ENCODE data around the gene ST6GAL1.
"Not testable (repeated sequence)": the region's sequence is repeated elsewhere in the genome, so short reads cannot be mapped to it uniquely, and the experiment has no call there.

Gene ST6GAL1

DNA sequence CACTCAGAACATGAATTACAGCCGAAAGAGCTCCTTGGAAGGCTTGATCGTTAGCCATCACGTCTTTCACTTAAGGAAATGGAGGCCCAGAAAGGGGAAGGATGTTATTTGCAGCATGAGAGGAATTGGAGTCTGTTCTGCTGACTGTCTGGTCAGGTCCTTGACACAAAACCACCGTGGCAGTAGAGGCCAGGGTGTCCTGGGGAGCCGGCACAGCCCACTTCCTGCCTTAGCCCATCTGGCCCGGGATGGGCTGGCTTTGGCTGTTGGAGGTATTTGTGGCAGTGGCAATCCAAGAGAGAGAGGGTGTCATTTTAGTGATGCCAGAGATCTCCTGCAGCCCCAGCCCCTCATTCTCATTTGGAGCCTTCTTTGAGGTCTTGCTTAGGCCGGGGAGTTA, 37.4 kb downstream of the ST6GAL1 start:
- DNase-seq (ENCODE audit: low spot score): no peak

- DNase-seq (ENCODE audit: low spot score): no peak
Measured at GRCh38 chr3:186969607-186970006, 39.3 kb downstream of the ST6GAL1 start.

DNA sequence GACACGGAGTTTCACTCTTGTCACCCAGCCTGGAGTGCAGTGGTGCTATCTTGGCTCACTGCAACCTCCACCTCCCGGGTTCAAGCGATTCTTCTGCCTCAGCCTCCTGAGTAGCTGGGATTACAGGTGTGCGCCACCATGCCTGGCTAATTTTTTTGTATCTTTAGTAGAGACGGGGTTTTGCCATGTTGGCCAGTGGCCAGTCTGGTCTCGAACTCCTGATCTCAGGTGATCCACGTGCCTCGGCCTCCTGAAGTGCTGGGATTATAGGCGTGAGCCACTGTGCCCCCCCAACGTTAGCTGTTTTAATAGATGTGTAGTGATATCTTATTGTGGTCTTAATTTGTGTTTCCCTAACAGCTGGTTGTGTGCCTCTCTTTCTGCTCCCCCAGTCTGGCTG, 40.8 kb downstream of the ST6GAL1 start:
- DNase-seq (ENCODE audit: low spot score): not testable (repeated sequence)

DNA sequence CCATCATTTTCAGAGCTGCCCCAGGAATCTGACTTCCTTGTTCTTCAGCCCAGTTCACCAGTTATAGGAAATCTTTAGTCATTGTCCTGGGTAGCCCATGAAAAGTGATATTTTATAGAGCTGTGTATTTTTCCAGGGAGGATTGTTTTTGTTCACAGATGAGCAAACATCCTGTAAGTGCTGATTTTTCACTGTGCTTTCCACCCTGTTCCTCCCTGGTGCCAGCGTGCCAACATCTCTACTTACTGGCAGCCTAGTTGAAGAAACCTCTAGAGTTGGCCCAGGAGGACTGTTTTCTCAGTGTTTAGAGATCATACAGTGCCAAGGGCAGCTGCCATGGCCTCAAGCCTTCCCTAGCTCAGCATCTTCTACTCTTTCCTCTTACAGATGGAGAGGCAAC, 41.3 kb downstream of the ST6GAL1 start:
- no peak for DNase-seq (ENCODE audit: low spot score)

DNA sequence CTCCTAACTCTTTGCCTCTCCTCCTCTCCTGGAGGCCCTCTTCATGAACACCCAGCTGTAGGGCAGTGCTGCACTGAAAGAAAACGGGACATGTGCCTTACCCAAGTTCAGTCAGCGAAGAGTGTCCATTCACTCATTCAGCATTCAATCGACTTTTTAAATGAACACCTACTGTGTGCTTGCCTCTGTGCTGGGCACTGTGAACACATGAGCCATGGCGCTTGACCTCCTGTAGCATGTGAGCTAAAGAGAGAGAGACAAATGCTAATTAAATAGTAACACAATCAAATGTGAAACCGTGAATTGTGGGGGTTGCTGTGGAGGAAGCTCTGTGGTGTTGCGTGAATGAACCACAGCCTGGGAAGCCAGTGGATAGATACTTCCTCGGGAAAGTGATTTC, 43.4 kb downstream of the ST6GAL1 start:
- DNase-seq (ENCODE audit: low spot score): no peak

- DNase-seq (ENCODE audit: low spot score): no peak
Measured at GRCh38 chr3:186974824-186975313, 44.5 kb downstream of the ST6GAL1 start.

DNA sequence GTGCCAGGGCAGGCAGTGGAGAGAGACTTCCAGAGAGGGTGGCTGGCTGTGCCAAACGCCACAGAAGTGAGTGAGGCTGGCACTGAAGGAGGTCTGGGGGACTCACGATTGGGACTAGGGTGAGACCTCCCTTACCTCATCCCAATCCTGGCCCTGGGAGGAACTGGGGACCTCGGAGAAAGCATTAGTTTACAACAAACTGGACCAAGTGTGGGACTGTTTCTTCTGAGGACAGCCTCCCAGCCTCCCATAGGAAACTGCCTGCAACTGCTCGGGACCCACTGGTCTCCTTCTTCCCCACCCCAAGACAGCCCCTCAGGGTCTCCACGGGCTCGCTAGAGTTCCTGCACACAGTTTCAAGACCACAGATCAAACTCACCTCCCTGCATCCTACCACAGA, 45.4 kb downstream of the ST6GAL1 start:
- no peak for DNase-seq (ENCODE audit: low spot score)

DNA sequence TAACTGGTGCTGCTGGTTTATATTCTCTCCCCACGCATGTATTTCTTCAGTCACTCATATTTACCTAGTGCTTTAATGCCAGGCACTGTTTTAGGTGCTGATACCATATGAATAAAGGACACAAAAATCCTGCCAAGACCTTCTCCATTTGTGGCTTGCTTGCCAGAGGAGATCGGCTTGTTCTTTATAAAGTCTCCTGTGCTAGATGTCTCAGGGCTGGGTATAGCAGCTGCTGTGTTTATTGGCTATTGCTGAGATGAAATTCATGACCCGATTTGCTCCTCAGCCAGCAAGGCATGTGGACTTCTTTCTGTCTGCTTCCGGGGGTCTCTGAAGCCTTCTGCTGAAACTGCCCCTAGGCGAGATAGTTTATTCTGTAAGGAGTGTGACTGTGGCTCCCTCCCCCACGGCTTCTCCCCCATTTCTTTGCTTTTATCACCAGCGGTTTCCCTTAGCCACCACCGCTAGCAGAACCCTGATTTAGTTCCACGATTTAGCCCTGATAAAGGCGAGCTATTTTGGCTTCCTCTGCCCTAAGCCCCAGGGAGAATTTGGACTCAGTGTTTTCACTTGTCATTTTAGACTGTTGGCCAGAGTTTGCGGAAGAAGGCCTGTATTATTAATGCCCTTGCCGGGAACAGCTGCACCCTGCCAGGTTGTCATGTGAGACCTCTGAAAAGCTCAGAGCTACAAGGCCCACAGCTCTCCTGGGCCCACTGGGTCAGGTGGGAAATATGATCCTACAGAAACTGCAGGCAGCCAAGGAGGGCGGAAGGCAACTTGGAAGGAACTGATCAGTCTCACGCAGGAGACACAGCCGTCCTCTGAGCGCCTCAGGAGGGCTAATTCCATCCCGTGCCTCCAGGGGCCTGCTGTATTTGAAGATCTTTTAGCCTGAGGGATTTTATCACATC, 46.8 kb downstream of the ST6GAL1 start:
- DNase-seq (ENCODE audit: low spot score): no peak

GRCh38 chr3:186978712-186979111, 48.4 kb downstream of the ST6GAL1 start:
- no peak for DNase-seq (ENCODE audit: low spot score)

DNA sequence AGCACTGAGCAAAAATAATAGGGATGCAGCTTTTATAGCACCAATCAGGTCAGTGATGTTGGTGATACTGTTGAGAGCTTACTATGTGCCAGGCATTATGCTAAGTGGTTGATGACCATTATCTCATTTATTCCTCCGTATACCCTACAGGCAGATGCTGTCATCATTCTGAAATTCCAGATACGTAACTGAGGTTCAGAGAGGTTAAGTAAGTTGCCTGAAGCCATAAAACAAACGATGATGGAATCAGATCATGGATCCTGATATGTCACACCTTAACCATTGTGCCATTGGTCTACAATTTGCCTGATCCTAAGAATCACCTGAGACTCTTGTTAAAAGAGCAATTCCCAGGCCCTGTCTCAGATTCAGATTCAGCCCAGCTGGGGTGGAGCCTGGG, 49.5 kb downstream of the ST6GAL1 start:
- DNase-seq (ENCODE audit: low spot score): no peak

GRCh38 chr3:186980989-186981388, 50.7 kb downstream of the ST6GAL1 start:
- no peak for DNase-seq (ENCODE audit: low spot score)

DNA sequence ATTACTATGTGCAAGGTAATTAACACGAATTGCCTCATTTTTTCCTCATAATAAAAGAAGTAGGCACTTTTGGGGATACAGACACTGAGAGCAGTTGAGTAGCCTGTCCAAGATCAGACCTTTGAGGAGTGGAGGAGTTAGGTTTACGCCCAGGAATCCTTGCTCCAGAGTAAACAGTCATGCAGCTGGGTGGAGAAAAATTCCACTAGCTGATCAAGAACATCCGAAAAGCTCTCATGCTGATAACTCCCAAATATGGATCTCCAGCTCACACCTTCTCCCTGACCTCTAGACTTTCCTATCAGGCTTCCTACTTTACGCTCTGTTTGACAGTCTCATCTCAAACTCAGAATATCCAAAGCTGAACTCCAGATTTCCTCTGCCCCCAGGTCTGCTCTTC, 53.3 kb downstream of the ST6GAL1 start:
- DNase-seq (ENCODE audit: low spot score): no peak

DNA sequence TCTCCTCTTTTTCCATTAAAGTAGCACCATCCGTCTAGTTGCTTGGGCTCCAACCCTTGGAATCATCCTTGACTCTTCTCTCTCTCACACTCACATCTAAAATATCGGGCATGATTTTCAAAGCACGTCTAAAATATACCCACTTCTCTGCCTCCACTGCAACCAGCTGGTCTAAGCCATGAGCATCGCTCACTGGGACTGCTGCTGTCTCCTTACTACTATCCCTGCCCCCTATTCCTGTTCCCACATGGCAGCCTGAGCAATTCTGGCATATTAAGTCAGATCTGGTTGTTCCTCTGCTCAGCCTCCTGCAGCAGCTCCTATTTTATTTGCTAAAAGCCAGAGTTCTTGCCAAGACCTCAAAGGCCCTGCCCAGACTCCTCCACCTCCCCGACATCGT, 53.7 kb downstream of the ST6GAL1 start:
- DNase-seq (ENCODE audit: low spot score): no peak

GRCh38 chr3:186985661-186986364, 55.5 kb downstream of the ST6GAL1 start:
- no peak for DNase-seq (ENCODE audit: low spot score)

GRCh38 chr3:186986406-186986805, 56.1 kb downstream of the ST6GAL1 start:
- no peak for DNase-seq (ENCODE audit: low spot score)

DNA sequence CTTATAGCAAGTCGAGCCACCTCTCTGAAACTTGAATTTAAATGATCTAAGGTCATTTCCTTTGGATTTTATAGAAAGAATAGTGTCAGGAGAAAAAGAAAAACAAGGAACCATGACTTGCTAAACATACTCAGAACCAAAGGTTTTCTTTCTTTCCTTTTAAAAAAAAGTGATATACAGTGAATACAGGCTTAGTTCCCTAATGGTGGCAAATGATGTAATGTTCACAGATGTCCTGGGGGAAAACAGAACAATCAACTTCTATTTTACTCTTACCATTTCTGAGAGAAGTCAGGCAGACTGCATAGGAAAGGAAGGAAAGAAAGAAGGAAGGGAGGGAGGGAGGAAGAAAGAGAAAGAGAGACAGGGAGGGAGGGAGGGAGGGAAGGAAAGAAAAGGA, 56.5 kb downstream of the ST6GAL1 start:
- no peak for DNase-seq (ENCODE audit: low spot score)

GRCh38 chr3:186988806-186989205, 58.5 kb downstream of the ST6GAL1 start:
- no peak for DNase-seq (ENCODE audit: low spot score)

DNA sequence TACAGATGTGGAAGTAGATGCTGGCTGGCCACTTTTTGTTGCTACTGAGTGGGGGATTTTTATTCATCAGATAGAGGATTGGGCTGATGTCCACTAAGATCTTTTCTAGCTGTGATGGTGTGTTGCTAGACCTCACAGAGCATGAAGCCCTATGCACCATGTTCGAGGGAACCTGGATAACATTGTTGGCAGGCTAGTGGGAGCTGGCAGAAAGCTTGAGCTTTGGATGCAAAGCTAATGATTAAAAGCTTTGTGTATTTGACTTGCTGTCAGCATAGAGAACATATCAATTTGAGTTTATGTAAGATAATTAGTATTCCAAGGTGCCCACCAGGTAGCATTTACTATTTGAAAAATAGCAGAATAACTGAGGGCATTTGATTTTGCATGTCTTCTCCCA, 59.1 kb downstream of the ST6GAL1 start:
- no peak for DNase-seq (ENCODE audit: low spot score)

GRCh38 chr3:186990277-186990676, 60.0 kb downstream of the ST6GAL1 start:
- no peak for DNase-seq (ENCODE audit: low spot score)

DNA sequence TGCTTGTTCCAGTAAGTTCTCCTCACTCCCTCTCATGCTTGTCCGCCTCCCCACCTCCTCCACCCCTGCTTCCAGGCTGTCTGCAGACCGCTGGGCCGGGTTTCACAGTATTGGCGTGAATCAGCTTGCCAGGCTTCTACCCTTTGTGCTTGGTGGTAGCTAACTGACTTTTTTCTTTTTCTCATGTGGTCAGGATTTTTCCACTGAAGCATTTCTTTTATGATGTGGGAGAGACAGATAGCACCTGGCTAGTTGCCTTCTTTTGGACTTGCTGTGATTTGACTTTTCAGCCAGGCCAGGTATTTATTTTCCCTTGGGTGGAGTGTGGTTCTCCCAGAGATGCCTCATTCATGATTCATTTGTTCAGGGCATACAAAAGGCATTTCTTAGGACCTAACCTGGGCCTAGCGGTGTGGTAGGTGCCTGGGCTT, 60.6 kb downstream of the ST6GAL1 start:
- no peak for DNase-seq (ENCODE audit: low spot score)

DNA sequence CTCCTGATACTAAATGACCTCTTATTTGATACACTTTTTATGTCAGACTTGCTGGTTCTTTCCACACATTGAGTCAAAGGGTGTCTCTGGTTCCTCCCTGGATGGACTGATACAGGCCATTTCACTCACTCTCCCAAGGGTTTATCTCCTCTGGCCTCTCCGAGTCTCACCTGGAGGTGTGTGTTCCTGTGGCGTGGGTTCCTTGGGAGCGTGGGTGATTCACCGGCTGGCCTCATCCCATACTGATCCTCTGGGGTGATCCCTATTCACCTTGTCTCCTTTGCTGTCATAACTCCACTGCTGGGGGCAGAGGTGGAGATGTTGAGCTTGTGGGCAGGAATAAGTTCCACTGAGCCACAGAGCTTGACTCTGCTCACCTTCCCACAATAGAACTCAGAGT, 61.1 kb downstream of the ST6GAL1 start:
- no peak for DNase-seq (ENCODE audit: low spot score)

DNA sequence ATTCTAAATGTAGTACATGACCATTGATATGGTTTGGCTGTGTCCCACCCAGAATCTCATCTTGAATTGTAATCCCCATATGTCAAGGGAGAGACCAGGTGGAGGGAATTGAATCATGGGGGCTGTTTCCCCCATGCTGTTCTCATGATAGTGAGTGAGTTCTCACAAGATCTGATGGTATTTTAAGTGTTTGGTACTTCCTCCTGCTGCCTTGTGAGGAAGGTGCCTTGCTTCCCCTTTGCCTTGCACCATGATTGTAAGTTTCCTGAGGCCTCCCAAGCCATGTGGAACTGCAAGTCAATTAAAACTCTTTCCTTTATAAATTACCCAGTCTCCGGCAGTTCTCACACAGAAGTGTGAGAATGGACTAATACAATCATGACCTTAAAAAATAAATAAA, 61.8 kb downstream of the ST6GAL1 start:
- not testable (repeated sequence) for DNase-seq (ENCODE audit: low spot score)

DNA sequence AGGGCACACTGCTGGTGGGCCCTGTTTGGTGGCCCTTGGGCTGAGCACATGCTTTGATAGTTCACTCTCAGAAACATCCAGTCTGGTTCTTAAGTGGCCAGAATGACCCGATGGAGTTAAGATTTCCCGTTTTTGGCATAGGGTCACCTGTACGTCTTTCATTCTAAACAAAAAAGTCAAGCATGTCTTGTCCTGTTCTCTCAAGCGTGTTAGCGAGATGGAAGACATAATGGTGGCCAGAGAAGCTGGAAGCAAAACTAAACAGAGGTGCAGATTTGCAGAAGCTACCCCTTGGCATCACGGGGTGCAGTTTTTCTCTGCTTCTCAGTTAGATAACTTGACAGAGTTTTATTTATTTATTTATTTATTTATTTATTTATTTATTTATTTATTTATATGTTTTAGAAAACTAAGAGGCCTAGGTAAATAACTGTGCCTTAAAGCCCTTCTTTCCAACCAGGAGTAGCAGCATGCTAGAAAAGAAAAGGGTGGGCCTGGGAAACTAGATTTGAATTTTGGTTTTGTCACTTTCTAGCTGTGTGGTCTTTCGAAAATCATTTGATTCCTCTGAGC, 63.0 kb downstream of the ST6GAL1 start:
- DNase-seq (ENCODE audit: low spot score): no peak
